A673 (cell line): ENCODE results near the gene NFATC1. TPM values are rescaled to one million over a fixed set of nuclear protein-coding genes. Genes with fewer than 3 reads are reported as not detected.

Experiments used
- BruUV-seq: library from RNA; stranded (reverse); fragments of 400-500 nt; replicated peaks from 2 replicates; lab custom pipeline; 2021; lab: Mats Ljungman, UMichigan
- CTCF ChIA-PET: fragments of 300-600 bp; sonication (Branson Sonifier 250); formaldehyde crosslinking; loops from one replicate; lab custom pipeline; 2022; ENCODE audit warnings: antibody characterized with exemption; lab: Charles Lee
- POLR2A ChIA-PET: fragments of 300-600 bp; sonication (Branson Sonifier 250); formaldehyde crosslinking; loops from one replicate; lab custom pipeline; 2022; ENCODE audit warnings: antibody characterized with exemption; ENCODE audit not compliant: low non-redundant PET; lab: Charles Lee
- DNase-seq: peaks from one replicate; pipeline ENCODE4 v3.0.0-alpha.2; 2015; ENCODE audit warnings: low spot score
- H3K27ac ChIP-seq: fragments of 200-600 bp; sonication (generic); 2 replicates; pipeline ENCODE4 v1.5.1; 2016; ENCODE audit warnings: mixed run types, low read depth, mild to moderate bottlenecking, mixed read lengths, antibody characterized with exemption, low read length; ENCODE audit not compliant: poor library complexity, severe bottlenecking
- H3K27me3 ChIP-seq: fragments of 200-600 bp; sonication (generic); replicated peaks from 2 replicates; pipeline ENCODE4 v1.6.1; 2017; ENCODE audit warnings: mixed run types, low read depth, mild to moderate bottlenecking, mixed read lengths, antibody characterized with exemption, low read length; ENCODE audit not compliant: insufficient read depth, poor library complexity
- H3K36me3 ChIP-seq: fragments of 200-600 bp; sonication (generic); 2 replicates; pipeline ENCODE4 v1.6.1; 2016; ENCODE audit warnings: mixed run types, mild to moderate bottlenecking, mixed read lengths, antibody characterized with exemption, low read length; ENCODE audit not compliant: insufficient read depth, poor library complexity, severe bottlenecking
- H3K4me1 ChIP-seq: fragments of 200-600 bp; sonication (generic); 2 replicates; pipeline ENCODE4 v1.6.1; 2017; ENCODE audit warnings: mixed run types, mild to moderate bottlenecking, mixed read lengths, antibody characterized with exemption, low read length; ENCODE audit not compliant: insufficient read depth, poor library complexity, severe bottlenecking
- H3K4me3 ChIP-seq: fragments of 200-600 bp; sonication (generic); 2 replicates; pipeline ENCODE4 v1.5.1; 2016; ENCODE audit warnings: low read depth, mixed run types, mild to moderate bottlenecking, mixed read lengths, low read length; ENCODE audit not compliant: poor library complexity, severe bottlenecking
- H3K9me3 ChIP-seq: fragments of 200-600 bp; sonication (generic); 2 replicates; pipeline ENCODE4 v1.6.1; 2016; ENCODE audit warnings: mixed run types, low read depth, mild to moderate bottlenecking, mixed read lengths, antibody characterized with exemption, low read length; ENCODE audit not compliant: poor library complexity, severe bottlenecking
- EZH2 ChIP-seq: fragments of 200-600 bp; sonication (generic); IDR thresholded peaks from 2 replicates; pipeline ENCODE4 v1.6.1; 2017; ENCODE audit warnings: borderline replicate concordance, low read depth, mild to moderate bottlenecking, mixed read lengths, antibody characterized with exemption, low read length; ENCODE audit not compliant: poor library complexity, severe bottlenecking
- intact Hi-C: fragments of 100-400 bp; cut with micrococcal nuclease; formaldehyde crosslinking; loops from one replicate; pipeline ENCODE4 v1.10.0; 2022; ENCODE audit not compliant: unreplicated experiment
- total RNA-seq: library from RNA; stranded (reverse); gene quantifications from 2 replicates; pipeline ENCODE4 v1.2.3, GENCODE V29; 2021
- TF ChIP-seq, protein P1 (sequence below): fragments of 300-800, 200-600 bp; sonication (generic); conservative IDR thresholded peaks from 2 replicates; pipeline ENCODE4 v1.5.1; 2017; ENCODE audit warnings: low read depth, mild to moderate bottlenecking, antibody characterized with exemption, low read length, moderate library complexity, mixed read lengths

NFATC1 gene
- total RNA-seq, 1 experiment from 2014 or later = 10.4 TPM

DNA sequence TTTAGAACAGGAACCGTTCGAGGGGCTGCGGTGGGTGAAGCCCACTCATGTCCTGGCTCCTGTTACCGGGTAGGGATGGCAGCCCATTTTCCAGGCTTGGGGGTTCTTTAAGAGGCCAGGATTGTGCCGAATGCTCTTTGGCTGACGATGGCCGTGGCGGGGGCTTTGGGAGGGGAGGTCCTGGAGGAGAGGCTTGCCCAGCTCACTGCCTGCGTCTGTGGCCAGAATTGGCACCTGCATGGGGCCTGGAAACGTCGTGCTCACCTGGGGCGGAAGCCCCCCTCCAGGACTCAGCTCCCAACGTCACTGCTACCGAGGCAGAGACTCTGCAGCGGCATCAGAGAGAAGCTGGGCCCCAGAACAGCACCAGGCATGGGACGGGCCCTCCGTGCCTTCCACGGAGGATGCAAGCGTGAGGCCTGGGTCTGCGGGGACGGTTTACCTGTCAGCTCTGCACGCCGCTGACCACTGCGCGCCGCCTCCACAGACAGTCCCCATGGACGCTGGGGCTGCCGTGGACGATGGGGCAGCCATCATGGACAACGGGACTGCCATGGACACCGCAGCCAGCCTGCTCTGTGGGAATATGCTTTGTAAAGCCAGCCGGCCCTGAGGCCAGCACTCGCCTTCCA lies 82.9 kb downstream of the NFATC1 start:
- BruUV-seq = no TSS peak
- Histone ChIP-seq H3K27me3 (no peaks in the 10 kb centered on the region), H3K36me3 (no peaks in the 10 kb centered on the region), H3K27ac (no peak overlapping the region), H3K4me3 (no peak overlapping the region), H3K4me1 (no peaks in the 10 kb centered on the region), H3K9me3 (no peaks in the 10 kb centered on the region)
- no peak for DNase-seq
- ChIA-PET POLR2A (no interaction called here), CTCF (no interaction called here)
- TF ChIP-seq EZH2 = no peak
- TF ChIP-seq, protein P1, sequence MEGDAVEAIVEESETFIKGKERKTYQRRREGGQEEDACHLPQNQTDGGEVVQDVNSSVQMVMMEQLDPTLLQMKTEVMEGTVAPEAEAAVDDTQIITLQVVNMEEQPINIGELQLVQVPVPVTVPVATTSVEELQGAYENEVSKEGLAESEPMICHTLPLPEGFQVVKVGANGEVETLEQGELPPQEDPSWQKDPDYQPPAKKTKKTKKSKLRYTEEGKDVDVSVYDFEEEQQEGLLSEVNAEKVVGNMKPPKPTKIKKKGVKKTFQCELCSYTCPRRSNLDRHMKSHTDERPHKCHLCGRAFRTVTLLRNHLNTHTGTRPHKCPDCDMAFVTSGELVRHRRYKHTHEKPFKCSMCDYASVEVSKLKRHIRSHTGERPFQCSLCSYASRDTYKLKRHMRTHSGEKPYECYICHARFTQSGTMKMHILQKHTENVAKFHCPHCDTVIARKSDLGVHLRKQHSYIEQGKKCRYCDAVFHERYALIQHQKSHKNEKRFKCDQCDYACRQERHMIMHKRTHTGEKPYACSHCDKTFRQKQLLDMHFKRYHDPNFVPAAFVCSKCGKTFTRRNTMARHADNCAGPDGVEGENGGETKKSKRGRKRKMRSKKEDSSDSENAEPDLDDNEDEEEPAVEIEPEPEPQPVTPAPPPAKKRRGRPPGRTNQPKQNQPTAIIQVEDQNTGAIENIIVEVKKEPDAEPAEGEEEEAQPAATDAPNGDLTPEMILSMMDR = no peak
- intact Hi-C loops = no loop called here

DNA sequence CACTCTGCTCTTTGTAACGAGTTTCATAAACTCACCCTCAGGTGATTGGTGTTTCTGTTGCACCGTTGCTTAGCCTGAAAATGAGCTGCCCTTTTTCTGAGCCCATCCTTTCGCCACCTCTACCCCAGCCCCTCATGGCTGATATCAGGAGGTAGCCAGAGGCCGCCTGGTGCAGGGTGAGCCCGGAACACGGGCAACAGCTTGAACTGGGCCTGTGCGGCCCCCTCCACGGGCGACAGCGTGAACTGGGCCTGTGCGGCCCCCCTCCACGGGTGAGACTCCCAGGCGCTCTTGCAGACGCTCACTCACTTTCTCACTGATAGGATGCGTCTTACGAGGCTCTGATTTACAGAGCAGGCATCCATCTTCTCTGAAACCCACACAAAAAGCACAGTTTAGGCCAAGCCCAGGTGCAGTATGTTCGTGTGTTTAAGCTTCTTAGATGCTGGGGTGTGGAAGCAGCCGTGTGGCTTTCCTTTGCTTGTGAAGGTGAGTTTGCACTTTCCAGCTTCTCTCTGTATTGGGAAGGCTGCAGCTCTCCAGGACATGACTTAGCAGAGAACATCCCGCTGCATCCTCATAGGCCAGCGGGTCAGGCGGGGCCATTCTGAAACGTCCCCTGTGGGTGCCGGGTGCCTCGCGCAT lies 83.5 kb downstream of the NFATC1 start:
- Histone ChIP-seq H3K36me3 (no peaks in the 10 kb centered on the region), H3K27ac (no peak overlapping the region), H3K27me3 (no peaks in the 10 kb centered on the region), H3K4me1 (no peaks in the 10 kb centered on the region), H3K4me3 (no peak overlapping the region), H3K9me3 (no peaks in the 10 kb centered on the region)
- DNase-seq = no peak
- POLR2A ChIA-PET = no interaction called here
- intact Hi-C loops = no loop called here
- BruUV-seq = no TSS peak
- CTCF ChIA-PET = no interaction called here
- no peak for TF ChIP-seq EZH2
- TF ChIP-seq, protein P1 = no peak

DNA sequence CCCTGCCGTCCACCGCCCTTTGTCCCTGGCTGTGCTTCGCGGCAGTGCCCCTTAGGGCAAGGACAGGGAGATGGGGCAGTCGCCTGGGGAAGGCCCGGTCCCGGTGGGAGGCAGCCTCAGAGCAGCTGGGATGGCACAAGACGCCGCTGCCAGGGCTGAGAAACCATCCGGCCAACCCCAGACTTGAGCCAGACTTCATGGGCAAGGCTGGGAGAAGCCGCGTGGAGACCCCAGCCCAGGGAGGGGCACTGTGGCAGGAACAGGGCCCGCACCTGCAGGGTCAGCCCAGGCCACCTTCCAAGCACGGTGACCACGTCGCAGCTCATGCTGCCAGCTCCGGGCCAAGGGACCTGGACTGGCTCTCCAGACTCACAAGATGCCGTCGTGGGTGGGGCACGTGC lies 84.0 kb downstream of the NFATC1 start:
- intact Hi-C loops = no loop called here
- Histone ChIP-seq H3K36me3 (no peaks in the 10 kb centered on the region), H3K27me3 (no peaks in the 10 kb centered on the region), H3K4me3 (no peak overlapping the region), H3K4me1 (peaks cover 3% of the 10 kb centered on the region), H3K9me3 (no peaks in the 10 kb centered on the region), H3K27ac (no peak overlapping the region)
- no TSS peak for BruUV-seq
- ChIA-PET POLR2A (no interaction called here), CTCF (no interaction called here)
- DNase-seq = no peak
- TF ChIP-seq, protein P1 = no peak
